Loucy (cell line): ENCODE data around the gene PPM1G.

Source experiments
- H2AFZ ChIP-seq: fragments of 200-600 bp; sonication (generic); 2 replicates; pipeline ENCODE4 v1.6.0; 2016; ENCODE audit warnings: antibody characterized with exemption, mild to moderate bottlenecking, low read length, moderate library complexity
- H3F3A ChIP-seq: fragments of 200-600 bp; 2 replicates; pipeline ENCODE4 v1.6.0; 2016; ENCODE audit warnings: antibody characterized with exemption, low read depth, mild to moderate bottlenecking
- H3K27me3 ChIP-seq: fragments of 200-600 bp; sonication (generic); 2 replicates; pipeline ENCODE4 v1.6.1; 2014; ENCODE audit warnings: low read length, mild to moderate bottlenecking; ENCODE audit not compliant: insufficient read depth, poor library complexity, severe bottlenecking
- H3K36me3 ChIP-seq: fragments of 200-600 bp; sonication (generic); 2 replicates; pipeline ENCODE4 v1.6.1; 2016; ENCODE audit warnings: low read length; ENCODE audit not compliant: insufficient read depth
- H3K4me1 ChIP-seq: fragments of 200-600 bp; sonication (generic); 2 replicates; pipeline ENCODE4 v1.5.1; 2014; ENCODE audit warnings: low read length, mild to moderate bottlenecking; ENCODE audit not compliant: insufficient read depth, poor library complexity, severe bottlenecking
- H3K4me2 ChIP-seq: fragments of 200-600 bp; sonication (generic); 2 replicates; pipeline ENCODE4 v1.6.0; 2014; ENCODE audit warnings: antibody characterized with exemption, low read length, low read depth, mild to moderate bottlenecking; ENCODE audit not compliant: poor library complexity, severe bottlenecking
- H3K4me3 ChIP-seq: fragments of 200-600 bp; sonication (generic); 2 replicates; pipeline ENCODE4 v1.5.1; 2014; ENCODE audit warnings: low read length, mild to moderate bottlenecking, mixed read lengths; ENCODE audit not compliant: poor library complexity, severe bottlenecking
- H3K79me2 ChIP-seq: fragments of 200-600 bp; sonication (generic); 2 replicates; pipeline ENCODE4 v1.6.1; 2014; ENCODE audit warnings: low read length; ENCODE audit not compliant: insufficient read depth
- H3K9ac ChIP-seq: fragments of 200-600 bp; sonication (generic); 2 replicates; pipeline ENCODE4 v1.6.0; 2014; ENCODE audit warnings: mild to moderate bottlenecking, low read depth, low read length, moderate library complexity; ENCODE audit not compliant: poor library complexity, severe bottlenecking
- H3K9me2 ChIP-seq: fragments of 200-600 bp; sonication (generic); replicated peaks from 2 replicates; pipeline ENCODE4 v1.6.1; 2016; ENCODE audit warnings: low read depth, low read length, mixed read lengths
- H3K9me3 ChIP-seq: fragments of 200-600 bp; sonication (generic); 2 replicates; pipeline ENCODE4 v1.6.1; 2014; ENCODE audit warnings: mild to moderate bottlenecking, antibody characterized with exemption, low read length, low read depth; ENCODE audit not compliant: insufficient read depth
- H4K20me1 ChIP-seq: fragments of 200-600 bp; sonication (generic); 2 replicates; pipeline ENCODE4 v1.6.0; 2014; ENCODE audit warnings: antibody characterized with exemption, low read length, mild to moderate bottlenecking; ENCODE audit not compliant: insufficient read depth, poor library complexity, severe bottlenecking
- EZH2phosphoT487 ChIP-seq: fragments of 200-600 bp; IDR thresholded peaks from 2 replicates; pipeline ENCODE4 v1.6.1; 2018; ENCODE audit warnings: antibody characterized with exemption, mild to moderate bottlenecking, moderate library complexity, borderline replicate concordance
- TF ChIP-seq, protein P1 (sequence below): fragments of 200-600 bp; sonication (generic); conservative IDR thresholded peaks from 2 replicates; pipeline ENCODE4 v1.5.1; 2014; ENCODE audit warnings: mild to moderate bottlenecking, antibody characterized with exemption, low read length

PPM1G gene

DNA sequence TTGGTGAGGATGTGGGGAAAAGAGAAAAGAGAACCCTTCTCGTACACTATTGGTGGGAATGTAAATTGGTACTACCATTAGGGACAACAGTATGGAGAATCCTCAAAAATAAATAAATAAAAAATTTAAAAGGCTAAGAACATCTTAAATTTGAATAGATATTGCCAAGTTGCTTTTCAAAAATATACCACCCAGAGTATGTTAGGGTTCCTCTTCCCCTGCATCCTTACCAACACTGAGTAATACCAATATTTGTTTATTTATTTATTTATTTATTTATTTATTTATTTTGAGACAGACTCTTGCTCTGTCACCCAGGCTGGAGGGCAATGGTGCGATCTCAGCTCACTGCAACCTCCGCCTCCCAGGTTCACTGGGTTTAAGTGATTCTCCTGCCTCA is 13.6 kb upstream of the PPM1G start:
- Histone ChIP-seq H2AFZ (no peak overlapping the region), H4K20me1 (no peaks in the 10 kb centered on the region), H3K79me2 (no peaks in the 10 kb centered on the region), H3K36me3 (no peaks in the 10 kb centered on the region), H3K9me3 (no peaks in the 10 kb centered on the region), H3K4me3 (no peak overlapping the region), H3K9me2 (no peaks in the 10 kb centered on the region), H3K4me2 (no peak overlapping the region), H3F3A (no peaks in the 10 kb centered on the region), H3K9ac (no peak overlapping the region), H3K4me1 (peaks cover 5% of the 10 kb centered on the region), H3K27me3 (no peaks in the 10 kb centered on the region)
- no peak for TF ChIP-seq EZH2phosphoT487
- TF ChIP-seq, protein P1, sequence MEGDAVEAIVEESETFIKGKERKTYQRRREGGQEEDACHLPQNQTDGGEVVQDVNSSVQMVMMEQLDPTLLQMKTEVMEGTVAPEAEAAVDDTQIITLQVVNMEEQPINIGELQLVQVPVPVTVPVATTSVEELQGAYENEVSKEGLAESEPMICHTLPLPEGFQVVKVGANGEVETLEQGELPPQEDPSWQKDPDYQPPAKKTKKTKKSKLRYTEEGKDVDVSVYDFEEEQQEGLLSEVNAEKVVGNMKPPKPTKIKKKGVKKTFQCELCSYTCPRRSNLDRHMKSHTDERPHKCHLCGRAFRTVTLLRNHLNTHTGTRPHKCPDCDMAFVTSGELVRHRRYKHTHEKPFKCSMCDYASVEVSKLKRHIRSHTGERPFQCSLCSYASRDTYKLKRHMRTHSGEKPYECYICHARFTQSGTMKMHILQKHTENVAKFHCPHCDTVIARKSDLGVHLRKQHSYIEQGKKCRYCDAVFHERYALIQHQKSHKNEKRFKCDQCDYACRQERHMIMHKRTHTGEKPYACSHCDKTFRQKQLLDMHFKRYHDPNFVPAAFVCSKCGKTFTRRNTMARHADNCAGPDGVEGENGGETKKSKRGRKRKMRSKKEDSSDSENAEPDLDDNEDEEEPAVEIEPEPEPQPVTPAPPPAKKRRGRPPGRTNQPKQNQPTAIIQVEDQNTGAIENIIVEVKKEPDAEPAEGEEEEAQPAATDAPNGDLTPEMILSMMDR: no peak

DNA sequence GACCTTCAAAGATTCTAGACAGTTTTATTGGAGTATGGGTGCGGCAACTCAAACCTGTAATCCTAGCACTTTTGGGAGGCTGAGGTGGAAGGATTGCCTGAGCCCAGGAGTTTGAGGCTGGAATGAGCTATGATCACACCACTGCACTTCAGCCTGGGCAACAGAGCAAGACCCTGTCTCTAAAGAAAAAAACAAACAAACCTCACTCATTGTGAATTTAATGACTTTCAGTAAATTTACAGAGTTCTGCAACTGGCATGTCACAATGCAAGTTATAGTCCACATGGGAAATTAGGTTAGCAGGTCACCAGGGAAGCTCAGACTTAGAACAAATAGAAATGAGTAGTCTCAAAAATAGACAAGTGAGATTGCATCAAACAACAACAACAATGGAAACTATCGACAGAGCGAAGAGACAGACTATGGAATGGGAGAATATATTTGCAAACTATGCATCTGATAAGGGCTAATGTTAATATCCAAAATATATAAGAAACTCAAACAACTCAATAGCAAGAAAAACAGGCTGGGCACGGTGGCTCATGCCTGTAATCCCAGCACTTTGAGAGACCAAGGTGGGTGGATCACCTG is 12.4 kb upstream of the PPM1G start:
- Histone ChIP-seq H3F3A (no peaks in the 10 kb centered on the region), H3K4me1 (no peaks in the 10 kb centered on the region), H3K27me3 (no peaks in the 10 kb centered on the region), H2AFZ (no peak overlapping the region), H3K4me2 (no peak overlapping the region), H3K4me3 (no peak overlapping the region), H3K9ac (no peak overlapping the region), H3K79me2 (no peaks in the 10 kb centered on the region), H3K9me2 (no peaks in the 10 kb centered on the region), H3K36me3 (no peaks in the 10 kb centered on the region), H3K9me3 (no peaks in the 10 kb centered on the region), H4K20me1 (no peaks in the 10 kb centered on the region)
- TF ChIP-seq, protein P1: no peak
- TF ChIP-seq EZH2phosphoT487: no peak

DNA sequence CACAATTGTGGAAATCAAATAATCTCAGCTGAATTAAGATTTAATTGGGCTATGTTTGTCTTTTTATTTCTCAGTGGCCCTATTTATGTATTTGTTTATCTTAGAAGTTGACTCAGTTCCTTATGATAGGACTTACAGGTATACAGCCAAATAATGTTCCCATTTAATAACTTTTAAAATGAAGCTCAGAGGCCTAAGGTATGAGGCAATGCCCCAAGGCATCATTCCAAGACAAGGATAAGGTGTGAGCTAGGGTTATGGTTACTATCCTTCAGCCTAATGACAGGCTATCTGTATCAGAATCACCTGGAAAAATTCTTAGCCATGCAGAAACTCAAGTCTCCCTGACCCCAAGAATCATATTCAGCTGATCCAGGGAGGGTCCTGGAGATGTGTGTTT is 11.6 kb upstream of the PPM1G start:
- Histone ChIP-seq H3K4me2 (no peak overlapping the region), H3K9me3 (no peaks in the 10 kb centered on the region), H2AFZ (no peak overlapping the region), H3F3A (no peaks in the 10 kb centered on the region), H3K36me3 (no peaks in the 10 kb centered on the region), H4K20me1 (no peaks in the 10 kb centered on the region), H3K9ac (no peak overlapping the region), H3K4me1 (no peaks in the 10 kb centered on the region), H3K27me3 (no peaks in the 10 kb centered on the region), H3K79me2 (no peaks in the 10 kb centered on the region), H3K9me2 (no peaks in the 10 kb centered on the region), H3K4me3 (no peak overlapping the region)
- TF ChIP-seq, protein P1: no peak
- TF ChIP-seq EZH2phosphoT487: no peak
